Ishikawa (cell line): ENCODE measurements around the gene GPR137C.

Experiments used
- EGR1 ChIP-seq: IDR thresholded peaks from 2 replicates; pipeline ENCODE4 v1.6.1; 2012
- EP300 ChIP-seq: IDR thresholded peaks from 2 replicates; pipeline ENCODE4 v1.6.1; 2012; ENCODE audit warnings: borderline replicate concordance
- FOXM1 ChIP-seq: IDR thresholded peaks from 2 replicates; pipeline ENCODE4 v1.6.1; 2012; ENCODE audit warnings: low read depth, borderline replicate concordance
- MAX ChIP-seq: IDR thresholded peaks from 2 replicates; pipeline ENCODE4 v1.6.1; 2012
- NFIC ChIP-seq: IDR thresholded peaks from 2 replicates; pipeline ENCODE4 v1.6.1; 2012
- RAD21 ChIP-seq: IDR thresholded peaks from 2 replicates; pipeline ENCODE4 v1.6.1; 2012; ENCODE audit warnings: low read depth
- REST ChIP-seq: IDR thresholded peaks from 2 replicates; pipeline ENCODE4 v1.6.1; 2012; ENCODE audit warnings: low read depth, mild to moderate bottlenecking
- YY1 ChIP-seq: IDR thresholded peaks from 2 replicates; pipeline ENCODE4 v1.6.1; 2012; ENCODE audit warnings: low read depth

GRCh38 chr14:52538623-52539022 lies 14.0 kb upstream of the GPR137C start:
- TF ChIP-seq RAD21 (no peak), EGR1 (no peak), EP300 (no peak), MAX (no peak), YY1 (no peak), REST (no peak), FOXM1 (no peak), NFIC (no peak)
